VCaP (cell line): ENCODE measurements around the gene ASAP2.
A peak's percentile ranks its signal among the peaks of the same experiment; 100 is the strongest.

Experiments
- H3K27ac ChIP-seq: fragments of 450-650 bp; 2 replicates; pipeline ENCODE4 v1.5.1; 2017
- CTCF ChIP-seq: fragments of 450-650 bp; conservative IDR thresholded peaks from 2 replicates; pipeline ENCODE4 v1.5.1; 2017; ENCODE audit warnings: mild to moderate bottlenecking, moderate library complexity

Gene ASAP2

GRCh38 chr2:9424447-9425164 lies 218.0 kb downstream of the ASAP2 start:
- no peak for TF ChIP-seq CTCF
- H3K27ac ChIP-seq, result peak overlapping the region; percentile 85

- no peak for TF ChIP-seq CTCF
- no peak overlapping the region for H3K27ac ChIP-seq
Measured at GRCh38 chr2:9428965-9429577, 222.5 kb downstream of the ASAP2 start.

GRCh38 chr2:9430316-9431293 lies 224.0 kb downstream of the ASAP2 start:
- TF ChIP-seq CTCF, result no peak
- no peak overlapping the region for H3K27ac ChIP-seq

GRCh38 chr2:9434489-9434888 lies 227.9 kb downstream of the ASAP2 start:
- H3K27ac ChIP-seq, result no peak overlapping the region

DNA sequence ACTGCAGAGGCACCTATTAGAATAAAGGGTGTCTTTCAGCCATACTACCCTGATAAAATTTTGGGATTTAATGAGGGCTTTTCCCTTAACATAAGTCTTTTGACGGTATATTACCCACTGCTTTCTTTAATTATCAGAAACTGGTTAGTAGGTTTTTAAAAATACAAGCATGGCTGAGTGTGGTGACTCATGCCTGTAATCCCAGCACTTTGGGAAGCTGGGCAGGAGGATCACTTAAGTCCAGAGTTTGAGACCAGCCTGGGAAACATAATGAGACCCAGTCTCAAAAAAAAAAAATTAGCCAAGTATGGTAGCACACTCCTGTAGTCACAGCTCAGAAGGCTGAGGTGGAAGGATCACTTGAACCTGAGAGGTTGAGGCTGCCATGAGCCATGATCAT lies 232.9 kb downstream of the ASAP2 start:
- no peak for TF ChIP-seq CTCF
- no peak overlapping the region for H3K27ac ChIP-seq

More at GRCh38 chr2:9434489-9434888, 227.9 kb downstream of the ASAP2 start:
- no peak for TF ChIP-seq CTCF

GRCh38 chr2:9440058-9440727 lies 233.6 kb downstream of the ASAP2 start:
- no peak overlapping the region for H3K27ac ChIP-seq
- no peak for TF ChIP-seq CTCF
